Stimulated activated CD4-positive, alpha-beta T cell treated with anti-CD3 and anti-CD28 coated beads, Interleukin-1b, Interleukin-23, amount 100 ng/mL, for 1 hour (primary cell): ENCODE data around the gene TRPC6.
"Not testable (repeated sequence)": the region's sequence is repeated elsewhere in the genome, so short reads cannot be mapped to it uniquely, and the experiment has no call there.

ENCODE experiments used
- DNase-seq, 2 donors: peaks; one replicate each; pipeline ENCODE4 v3.0.0-alpha.2; 2020; ENCODE audit warnings: low read depth in 2 of 2

TRPC6 gene

DNA sequence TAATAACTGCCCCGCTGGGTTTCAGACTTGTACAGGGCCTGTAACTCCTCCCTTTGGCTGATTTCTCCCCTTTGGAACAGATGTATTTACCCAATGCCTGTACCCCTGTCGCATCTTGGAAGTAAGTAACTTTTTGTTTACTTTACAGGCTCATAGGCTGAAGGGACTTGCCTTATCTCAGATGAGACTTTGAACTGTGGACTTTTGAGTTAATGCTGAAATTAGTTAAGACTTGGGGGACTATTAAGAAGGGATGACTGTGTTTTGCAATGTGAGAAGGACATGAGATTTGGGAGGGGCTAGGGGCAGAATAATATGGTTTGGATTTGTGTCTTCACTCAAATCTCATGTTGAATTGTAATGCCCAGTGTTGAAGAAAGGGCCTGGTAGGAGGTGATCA is 62.0 kb downstream of the TRPC6 start:
- no peak for DNase-seq

DNA sequence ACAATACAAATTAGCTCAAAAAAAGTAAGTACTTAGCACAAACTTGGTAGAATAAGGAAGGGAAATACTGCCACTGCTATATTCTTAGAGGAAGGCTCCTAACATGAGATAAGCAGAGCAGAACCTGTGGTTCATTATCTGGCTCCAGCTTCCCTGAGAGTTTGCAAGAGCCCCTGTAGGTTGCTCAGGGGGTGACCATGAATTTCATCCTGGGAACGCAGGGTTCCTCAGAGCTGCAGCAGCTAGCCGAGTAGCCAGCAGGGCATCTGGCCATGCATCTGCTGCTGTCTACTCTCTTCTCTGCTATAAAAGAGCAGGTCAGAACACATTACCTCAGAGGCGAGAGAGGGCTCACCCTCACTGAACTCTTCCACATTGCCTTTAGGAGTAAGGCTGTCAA is 67.3 kb downstream of the TRPC6 start:
- no peak for DNase-seq

DNA sequence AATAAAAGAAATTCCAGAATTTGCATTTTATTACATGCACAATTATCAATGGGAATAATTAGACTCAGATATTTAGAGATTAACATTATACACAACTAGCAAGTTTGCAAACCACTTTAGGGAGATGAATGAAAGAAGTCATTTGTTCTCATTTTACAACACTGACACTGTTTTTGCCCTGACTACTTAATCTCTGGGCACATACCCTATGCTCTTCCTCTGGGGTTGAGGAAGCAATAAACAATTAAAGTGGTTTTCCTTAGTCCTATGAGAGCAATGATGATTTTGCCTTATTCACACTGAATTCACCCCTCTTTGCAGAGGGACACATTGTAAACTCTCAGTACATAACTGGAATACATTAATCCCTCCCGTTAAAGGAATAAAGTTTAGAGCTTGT is 72.7 kb downstream of the TRPC6 start:
- no peak for DNase-seq

DNA sequence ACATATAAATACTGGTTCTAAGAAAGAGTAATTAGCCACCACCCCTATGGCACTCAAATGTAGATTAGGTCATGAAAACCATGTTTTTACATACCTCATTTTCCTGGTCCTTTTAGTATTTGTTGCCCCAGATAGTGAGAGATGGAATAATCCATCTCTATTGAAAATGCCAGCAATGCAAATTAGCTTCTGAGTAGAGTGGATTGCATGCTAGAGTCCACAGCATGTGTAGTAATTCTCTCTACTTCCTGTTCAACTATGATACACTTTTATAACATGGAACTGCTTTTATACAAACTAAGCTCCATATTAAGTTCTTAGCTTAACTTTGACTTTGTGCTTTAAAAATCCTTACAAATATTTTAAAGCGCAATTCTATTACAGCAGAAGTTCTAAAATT is 73.2 kb downstream of the TRPC6 start:
- no peak for DNase-seq

DNA sequence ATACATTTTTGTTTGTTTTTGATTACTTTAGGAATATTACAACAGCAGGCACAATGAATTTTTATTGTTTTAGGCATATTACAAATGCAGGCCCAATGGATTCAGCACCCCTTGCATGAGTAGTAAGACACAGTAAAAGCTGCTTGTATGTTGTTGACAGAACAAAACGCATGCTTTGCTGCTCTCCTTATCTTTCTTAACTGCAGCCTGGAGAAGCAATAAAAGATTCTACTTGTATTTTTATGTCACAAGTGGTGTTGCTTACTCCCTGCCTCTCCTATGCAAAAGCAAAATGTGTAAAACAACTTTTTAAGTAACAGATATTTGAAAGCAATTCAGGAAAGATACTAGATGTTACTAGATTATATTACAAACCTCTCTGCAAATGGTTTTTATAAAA is 73.9 kb downstream of the TRPC6 start:
- DNase-seq, result no peak

DNA sequence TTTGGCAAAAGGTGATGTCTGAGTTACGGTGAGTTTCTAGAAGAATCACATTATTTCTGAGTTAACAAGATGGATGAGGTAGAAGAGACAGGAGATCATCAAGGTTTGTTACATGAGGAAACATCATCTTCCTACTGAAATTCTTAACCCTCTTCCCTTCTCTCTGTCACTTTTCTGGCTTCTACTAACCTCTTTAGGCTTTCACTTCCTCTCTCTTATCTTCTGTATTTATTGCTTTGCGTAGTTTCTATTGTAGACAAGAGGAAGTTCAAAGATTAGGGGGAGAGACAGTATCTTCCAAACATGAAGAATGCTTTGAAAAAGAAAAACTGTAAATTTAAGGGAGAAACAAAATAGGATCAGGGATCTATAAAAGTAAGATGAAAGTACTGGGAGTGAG is 75.4 kb downstream of the TRPC6 start:
- no peak for DNase-seq

DNA sequence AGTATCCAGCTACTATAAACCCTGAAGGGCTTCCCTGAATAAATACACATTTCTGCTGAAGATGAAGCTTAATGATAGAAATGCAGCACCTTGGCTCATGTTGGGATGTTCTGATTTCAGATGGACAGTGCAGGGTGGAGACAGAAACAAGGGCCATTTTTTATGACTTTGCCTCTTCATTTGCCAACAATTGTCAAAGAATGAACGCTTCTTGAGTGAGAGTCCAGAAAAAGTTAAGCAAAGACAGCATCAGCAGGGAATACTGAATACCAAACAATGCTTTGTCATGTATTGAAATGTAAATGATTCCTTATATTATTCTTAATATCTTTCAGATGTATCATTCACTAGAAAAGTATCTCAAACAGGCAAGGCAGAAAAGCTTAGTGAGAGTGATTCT is 84.9 kb downstream of the TRPC6 start:
- DNase-seq, result no peak

DNA sequence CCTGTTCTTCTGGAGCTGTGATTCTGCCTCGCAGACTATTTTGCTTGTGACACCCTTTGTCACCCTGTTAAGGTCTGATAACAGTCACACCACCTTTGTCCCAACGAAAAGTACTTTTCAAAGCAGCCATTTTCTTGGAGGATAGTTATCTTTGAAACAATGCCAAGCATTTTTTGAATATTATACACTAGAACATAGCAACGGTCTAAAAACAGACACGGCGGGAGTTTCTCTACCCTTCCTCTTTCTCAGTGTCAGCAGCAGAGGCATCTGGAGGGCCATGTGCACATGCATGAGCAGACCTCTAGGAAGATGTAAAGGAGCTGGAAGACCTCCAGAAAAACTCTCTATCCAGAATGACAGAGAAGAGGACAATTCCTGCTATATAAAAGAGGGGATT is 86.5 kb downstream of the TRPC6 start:
- DNase-seq, result no peak

DNA sequence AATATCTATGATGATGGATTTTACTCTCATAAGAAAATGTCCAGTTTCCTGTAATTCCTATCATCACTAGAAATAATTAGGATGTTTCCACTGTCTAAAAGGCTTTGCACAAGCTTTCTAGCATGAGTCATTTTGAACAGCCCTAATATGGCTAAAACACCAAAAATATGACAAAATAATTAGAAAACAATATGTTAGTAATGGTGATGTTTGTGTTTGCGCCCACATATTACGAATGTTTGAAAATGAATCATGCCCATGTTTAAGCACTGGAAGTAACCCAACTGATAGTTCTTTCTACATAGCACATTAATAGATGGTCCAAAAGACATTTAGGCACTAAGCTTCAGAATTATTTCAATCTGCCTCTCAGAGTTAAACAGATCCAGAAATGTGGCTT is 96.0 kb downstream of the TRPC6 start:
- no peak for DNase-seq

DNA sequence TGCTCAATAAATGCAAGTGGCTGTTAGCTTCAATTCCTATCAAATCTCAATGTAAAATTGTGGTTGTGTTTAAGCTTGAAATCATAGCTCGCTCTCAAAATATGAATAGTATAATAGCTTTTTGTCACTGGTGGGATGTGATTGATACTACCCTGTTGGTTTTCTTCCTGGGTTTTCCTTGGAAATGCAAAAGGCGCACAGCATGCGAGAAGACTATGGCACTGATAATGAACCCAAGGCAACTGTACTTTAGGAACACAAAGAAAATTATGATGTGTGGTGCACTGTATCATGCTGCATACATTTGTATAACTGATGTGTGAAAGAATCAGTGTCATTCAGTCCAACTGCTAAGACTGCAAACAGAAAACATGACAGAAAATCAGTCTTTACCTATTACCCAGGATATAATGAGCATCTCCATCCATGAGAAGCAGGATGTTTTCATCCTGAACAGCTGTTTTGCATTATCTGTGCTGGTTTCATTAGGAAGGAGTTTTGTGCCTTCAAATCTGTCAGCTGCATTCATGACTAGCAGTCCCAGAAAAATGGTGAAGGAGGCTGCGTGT is 101.2 kb downstream of the TRPC6 start:
- DNase-seq, result no peak

DNA sequence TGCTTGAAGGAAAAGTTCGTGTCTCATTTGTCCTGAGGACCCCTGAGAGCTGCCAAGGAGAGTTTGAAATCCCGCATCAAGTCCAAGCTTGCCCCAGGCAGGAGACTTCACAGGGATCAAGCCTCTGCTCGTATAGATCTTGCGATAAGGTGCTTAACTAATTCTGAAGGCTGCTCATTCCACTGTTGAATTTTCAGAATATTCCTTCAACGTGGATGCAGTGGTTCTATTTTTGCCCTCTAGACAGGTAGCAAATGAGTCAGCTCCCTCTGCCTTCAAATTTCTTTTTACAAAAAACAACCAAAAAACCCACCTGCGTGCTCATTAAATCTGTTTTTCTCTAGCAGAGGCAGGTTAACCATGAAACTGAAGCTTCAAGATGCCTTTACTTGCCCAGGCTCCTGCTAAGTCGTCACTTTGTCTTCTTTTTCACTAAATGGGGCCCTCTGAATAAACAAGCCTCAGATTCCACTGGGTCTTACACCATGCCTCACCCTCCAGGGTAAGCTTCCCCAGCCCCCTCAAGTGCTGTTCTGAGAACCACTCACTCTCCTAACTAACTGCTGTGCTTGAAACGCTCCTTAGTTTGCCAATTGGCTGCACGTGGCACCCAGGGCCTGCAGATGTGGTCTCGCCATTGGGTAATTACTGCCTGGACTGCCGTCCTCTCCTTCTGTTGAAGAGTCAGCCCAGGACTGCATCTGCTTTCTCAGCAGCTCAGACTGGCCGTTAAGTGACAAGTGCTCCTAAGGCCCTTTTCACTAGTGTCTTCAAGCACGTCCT is 105.0 kb downstream of the TRPC6 start:
- no peak for DNase-seq

DNA sequence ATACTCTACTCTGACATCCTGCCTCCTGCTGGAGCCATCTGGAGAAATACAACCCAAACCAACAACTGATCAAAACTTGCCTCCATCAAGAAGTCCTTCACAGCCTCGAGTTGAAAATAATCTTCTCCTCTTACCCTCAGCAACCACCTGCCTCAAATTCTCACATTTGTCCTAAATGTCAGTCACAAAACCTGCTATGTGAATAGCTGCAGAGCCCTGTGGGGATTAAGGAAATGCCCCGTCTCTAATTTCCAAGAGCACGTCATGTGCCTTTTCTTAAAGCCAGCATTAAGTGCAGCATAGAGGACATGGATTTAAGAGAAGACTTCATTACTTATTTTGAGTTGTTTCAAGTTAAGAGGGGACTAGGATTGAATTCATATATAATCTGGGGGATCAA is 105.9 kb downstream of the TRPC6 start:
- DNase-seq, result no peak

DNA sequence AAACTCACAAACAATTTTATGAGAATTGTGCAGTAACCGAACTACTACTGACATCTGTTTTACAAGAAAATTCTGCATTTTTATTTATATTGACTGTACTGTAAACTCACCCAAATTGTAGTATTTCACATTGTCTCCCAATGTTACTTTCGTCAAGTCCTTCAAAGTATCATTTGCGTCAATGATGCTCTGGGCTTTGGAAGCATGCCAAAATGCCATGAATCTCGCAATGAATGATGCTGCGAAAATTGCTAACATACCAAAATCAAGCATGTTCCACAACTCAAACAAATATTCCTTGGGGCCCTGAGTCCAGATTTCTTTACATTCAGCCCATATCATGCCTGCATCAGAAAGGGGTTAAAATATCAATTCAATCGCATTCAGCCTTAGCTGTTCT is 107.6 kb downstream of the TRPC6 start:
- DNase-seq, result no peak

DNA sequence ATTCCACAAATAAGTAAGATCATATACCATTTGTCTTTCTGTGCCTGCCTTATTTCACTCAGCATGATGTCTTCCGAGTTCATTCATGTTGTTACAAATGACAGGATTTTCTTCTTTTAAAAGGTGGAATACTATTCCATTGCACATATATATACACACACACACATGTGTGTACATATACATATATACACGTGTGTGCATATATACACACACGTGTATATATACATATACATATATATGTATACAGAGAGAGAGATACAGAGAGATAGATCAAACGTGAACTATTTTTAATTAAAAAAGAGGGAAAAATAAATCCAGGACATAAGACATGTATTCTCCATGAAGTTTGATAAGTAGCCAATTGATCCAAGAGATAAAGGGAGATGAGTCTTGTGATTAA is 108.1 kb downstream of the TRPC6 start:
- no peak for DNase-seq

DNA sequence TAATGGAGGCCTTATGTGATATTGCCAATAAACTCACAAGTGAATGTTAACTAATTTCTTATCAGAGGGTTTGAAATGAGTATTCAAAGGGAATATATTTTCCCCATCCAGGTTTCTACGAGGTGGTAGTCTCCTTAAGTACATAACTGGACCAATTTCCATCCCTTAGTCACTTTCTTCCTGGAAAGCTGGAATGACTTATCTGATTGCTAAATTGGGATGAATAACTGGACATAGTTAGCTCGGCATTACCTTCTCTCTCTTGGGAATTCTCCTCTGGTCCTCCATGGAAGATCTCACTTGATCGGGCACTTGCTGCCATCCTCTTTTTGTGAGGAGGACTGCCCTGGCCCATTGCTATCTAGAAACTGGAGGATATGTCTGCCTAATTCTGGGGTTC is 109.1 kb downstream of the TRPC6 start:
- DNase-seq, result no peak

DNA sequence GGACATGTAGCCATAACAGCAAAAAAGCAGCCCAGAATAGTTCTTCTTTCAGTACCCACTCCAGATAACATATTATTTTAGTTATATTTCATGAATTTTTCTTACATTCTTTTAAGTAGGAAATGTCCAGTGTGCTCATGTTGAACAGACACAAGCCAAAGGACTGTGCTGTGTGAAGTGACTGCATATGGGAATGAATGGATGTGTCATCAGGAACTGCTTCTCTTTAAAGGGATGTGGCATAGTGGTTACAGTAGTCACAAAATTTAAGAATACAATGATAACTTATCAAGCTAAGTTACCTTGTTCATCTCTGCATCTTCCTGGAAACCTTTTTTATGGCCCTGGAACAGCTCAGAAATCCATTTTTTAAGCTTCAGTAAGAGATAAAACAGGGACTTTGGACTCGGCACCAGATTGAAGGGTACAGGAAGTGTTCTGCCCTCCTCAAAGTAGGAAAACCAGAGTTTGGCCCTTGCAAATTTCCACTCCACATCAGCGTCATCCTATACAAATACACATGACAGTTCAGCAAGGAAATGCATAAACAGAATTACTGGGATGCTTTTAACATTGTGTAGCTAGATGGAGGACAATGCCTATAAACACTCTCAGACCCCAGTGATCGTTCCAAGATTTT is 112.8 kb downstream of the TRPC6 start:
- DNase-seq, result no peak

DNA sequence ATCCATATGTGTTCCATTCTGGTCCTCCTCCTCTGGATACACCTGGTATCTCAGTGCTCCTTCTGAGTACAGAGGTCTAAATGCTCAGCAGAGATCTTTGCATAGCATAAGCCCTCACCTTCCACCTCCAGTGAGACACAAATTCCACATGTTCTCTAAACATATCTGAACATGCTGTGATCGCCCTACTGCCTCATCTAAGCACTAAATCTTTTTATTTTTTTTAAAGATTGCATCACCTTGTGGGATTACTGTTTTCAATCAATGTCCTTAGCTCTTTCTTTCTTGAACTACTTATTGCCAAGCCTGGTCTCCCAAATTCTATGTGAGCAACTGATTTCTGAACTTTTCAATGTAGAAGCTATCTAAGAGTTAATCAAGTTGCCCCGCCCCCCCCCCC is 113.4 kb downstream of the TRPC6 start:
- DNase-seq, result no peak

DNA sequence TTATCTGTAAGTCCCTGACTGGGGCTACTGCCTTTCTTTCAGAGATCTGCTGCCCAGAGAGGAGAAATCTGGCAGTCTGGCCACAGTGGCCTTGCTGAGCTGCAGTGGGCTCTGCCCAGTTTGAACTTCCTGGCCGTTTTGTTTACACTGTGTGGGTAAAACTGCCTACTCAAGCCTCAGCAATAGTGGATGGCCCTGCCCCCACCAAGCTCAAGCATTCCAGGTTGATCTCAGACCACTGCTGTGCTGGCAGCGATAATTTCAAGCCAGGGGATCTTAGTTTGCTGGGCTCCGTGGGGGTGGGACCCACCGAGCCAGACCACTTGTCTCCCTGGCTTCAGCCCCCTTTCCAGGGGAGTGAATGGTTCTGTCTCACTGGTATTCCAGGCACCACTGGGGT is 117.5 kb downstream of the TRPC6 start:
- DNase-seq, result no peak

DNA sequence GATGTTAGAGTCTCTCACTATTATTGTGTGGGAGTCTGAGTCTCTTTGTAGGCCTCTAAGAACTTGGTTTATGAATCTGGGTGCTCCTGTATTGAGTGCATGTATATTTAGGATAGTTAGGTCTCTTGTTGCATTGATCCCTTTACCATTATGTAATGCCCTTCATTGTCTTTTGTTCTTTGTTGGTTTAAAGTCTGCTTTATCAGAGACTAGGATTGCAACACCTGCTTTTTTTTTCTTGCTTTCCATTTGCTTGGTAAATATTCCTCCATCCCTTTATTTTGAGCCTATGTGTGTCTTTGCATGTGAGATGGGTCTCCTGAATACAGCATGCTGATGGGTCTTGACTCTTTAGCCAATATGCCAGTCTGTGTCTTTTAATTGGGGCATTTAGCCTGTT is 119.4 kb downstream of the TRPC6 start:
- DNase-seq, result not testable (repeated sequence)

DNA sequence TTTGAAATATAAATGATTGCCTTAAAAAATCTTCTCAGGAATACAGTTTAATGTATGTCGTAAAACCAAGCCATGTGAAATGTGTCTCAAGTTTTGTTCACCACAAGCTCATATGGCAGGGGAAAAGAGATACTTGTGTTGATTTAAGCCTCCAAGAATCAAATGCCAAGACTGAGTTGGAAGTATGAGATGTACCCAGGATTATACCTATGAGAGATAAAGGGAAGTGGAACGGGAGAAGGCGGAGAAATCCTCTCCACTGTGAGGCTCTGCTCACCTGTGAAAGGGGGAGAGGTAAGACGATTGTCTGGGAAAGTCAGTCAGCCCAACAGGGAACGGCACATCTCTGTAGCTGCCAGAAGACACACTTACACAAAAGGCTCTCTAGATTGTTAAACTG is 124.8 kb downstream of the TRPC6 start:
- DNase-seq, result no peak

DNA sequence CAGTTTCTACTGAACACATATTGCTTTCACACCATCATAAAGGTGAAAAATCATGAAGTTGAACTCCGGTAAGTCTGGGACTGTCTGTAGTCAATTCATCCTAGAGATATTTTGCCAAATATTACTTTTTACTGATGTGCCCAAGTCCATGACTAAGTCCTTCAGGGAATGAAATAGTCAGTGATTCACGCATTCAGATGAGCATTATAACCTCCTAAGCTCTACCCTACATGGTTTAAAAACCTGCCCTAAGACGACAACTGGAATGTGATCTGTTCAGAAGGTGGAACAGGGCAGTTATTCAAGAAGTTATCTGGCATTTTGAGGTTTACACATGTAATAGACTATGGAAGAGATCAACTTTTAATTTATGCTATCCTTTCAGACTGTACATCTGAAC is 125.6 kb downstream of the TRPC6 start:
- no peak for DNase-seq

DNA sequence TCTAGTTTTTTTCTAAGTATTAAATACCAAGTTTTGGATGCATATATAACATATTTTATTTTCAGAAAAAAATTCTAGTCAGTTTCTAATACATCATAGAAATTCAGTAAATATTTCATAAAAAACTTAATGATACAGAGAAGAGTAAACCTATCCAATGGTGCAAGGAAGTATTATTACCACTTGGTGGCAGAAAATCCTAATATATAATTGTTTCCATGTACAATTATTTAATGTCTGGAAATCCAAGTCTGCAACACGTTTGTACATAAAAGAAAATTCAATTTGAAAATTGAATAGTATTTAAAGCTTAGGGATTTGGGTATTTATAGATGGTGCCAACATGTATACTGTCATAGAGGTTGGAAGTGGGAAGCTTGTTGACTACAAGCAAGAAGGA is 127.0 kb downstream of the TRPC6 start:
- no peak for DNase-seq

DNA sequence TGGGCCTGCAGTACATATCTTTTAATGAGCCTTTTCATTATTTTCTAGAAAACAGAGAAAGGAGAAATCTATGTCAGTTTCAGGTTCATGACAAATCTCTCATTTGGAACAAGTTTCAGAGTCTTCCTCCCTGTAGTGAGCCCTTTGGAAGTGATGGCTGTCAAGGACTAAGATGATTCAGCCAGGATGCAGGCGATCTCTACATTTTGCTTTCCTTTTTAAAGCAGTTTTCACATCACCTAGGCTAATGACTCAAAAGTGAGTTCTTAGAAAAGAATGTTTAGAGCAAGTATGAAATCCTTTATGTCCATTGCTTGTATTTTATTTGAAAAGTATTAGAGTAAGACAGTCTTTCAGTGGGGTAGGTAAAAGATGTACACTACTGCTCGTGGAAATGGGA is 130.1 kb downstream of the TRPC6 start:
- DNase-seq, result no peak
